ENCODE data around the gene LRP2.

LRP2 gene

GRCh38 chr2:169363560-169364150 lies 1.3 kb upstream of the LRP2 start:
- TF ChIP-seq, protein P1, sequence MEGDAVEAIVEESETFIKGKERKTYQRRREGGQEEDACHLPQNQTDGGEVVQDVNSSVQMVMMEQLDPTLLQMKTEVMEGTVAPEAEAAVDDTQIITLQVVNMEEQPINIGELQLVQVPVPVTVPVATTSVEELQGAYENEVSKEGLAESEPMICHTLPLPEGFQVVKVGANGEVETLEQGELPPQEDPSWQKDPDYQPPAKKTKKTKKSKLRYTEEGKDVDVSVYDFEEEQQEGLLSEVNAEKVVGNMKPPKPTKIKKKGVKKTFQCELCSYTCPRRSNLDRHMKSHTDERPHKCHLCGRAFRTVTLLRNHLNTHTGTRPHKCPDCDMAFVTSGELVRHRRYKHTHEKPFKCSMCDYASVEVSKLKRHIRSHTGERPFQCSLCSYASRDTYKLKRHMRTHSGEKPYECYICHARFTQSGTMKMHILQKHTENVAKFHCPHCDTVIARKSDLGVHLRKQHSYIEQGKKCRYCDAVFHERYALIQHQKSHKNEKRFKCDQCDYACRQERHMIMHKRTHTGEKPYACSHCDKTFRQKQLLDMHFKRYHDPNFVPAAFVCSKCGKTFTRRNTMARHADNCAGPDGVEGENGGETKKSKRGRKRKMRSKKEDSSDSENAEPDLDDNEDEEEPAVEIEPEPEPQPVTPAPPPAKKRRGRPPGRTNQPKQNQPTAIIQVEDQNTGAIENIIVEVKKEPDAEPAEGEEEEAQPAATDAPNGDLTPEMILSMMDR (IDR thresholded peaks at IDR 0.05; ENCODE audit: control extremely low read depth, extremely low read depth, low read depth, missing control alignments) = peak; percentile 4
- DNase-seq (ENCODE audit: extremely low spot score) = peak; percentile 60
- ChIA-PET POLR2A (no interaction called here), CTCF (no interaction called here)

DNA sequence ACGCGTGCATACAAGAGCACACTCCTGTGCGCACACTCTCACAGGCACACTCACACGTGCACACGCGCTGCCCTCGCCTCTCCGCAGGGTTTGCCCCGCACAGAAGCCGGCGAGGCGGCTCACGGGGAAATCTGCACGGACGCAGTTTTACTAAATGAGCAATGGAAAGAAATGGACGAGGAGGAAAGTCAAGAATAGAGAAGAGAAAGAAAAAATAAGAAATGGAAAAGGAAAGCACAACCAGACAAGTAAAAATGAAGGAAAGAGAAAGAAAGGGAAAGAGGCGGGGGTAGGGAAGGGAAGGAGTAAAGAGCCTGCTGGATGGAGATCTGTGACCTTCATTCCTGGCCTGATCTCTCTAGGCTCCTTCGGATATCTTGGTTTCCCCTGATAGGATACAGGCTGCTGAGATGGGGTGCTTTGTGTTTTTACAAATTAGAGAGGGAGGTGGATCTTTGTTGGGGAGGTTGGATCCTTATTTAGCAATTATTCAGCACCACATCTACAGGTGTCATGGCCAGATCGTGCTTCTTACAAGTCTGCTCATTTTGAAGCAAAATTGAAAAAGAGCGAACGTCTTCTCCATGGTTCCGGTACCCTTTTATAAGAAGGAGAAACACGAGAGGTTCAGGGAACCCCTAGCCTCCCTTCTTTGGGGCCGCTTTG lies 693 bp upstream of the LRP2 start:
- peak; percentile 13 for DNase-seq (ENCODE audit: extremely low spot score)
- ChIA-PET POLR2A (no interaction called here), CTCF (no interaction called here)
- TF ChIP-seq, protein P1 (IDR thresholded peaks at IDR 0.05; ENCODE audit: control extremely low read depth, extremely low read depth, low read depth, missing control alignments) = no peak

GRCh38 chr2:169361706-169362117 lies 622 bp downstream of the LRP2 start:
- peak; percentile 33 for DNase-seq (ENCODE audit: extremely low spot score)
- ChIA-PET CTCF (no interaction called here), POLR2A (no interaction called here)
- TF ChIP-seq, protein P1 (IDR thresholded peaks at IDR 0.05; ENCODE audit: control extremely low read depth, extremely low read depth, low read depth, missing control alignments) = no peak

GRCh38 chr2:169360984-169361705 lies 1.2 kb downstream of the LRP2 start:
- TF ChIP-seq, protein P1 (IDR thresholded peaks at IDR 0.05; ENCODE audit: control extremely low read depth, extremely low read depth, low read depth, missing control alignments) = no peak
- no peak for DNase-seq (ENCODE audit: extremely low spot score)
- POLR2A ChIA-PET = no interaction called here
- CTCF ChIA-PET = interaction anchor here (0.9 kb wide), 1 partner anchor 229 kb away, joined by 3 read pairs; no protein-coding TSS in a partner anchor

- ChIA-PET POLR2A (no interaction called here), CTCF (interaction anchor here (1.5 kb wide), 1 partner anchor 14 kb away, joined by 3 read pairs; no protein-coding TSS in a partner anchor)
- no peak for DNase-seq (ENCODE audit: extremely low spot score)
- TF ChIP-seq, protein P1 (IDR thresholded peaks at IDR 0.05; ENCODE audit: control extremely low read depth, extremely low read depth, low read depth, missing control alignments) = no peak
Observed at GRCh38 chr2:169358016-169358415, 4.3 kb downstream of the LRP2 start.

DNA sequence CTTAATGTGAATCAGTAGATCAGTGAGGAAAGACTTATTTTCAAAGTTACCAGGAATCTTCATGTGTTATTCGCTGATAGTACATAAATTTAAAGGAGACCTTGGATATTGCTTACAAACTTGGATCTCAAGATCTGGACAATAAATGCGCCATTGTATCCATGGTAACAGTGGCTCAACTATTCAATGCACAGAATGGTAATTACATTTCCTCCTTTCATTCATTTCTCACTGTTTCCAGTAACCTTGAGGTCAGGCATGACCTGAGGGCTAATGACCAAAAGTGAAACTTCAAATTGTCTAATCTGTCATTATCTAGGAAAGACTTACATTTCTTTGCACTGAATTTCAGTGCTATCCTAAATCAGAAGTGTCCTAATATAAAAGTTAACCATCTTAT lies 8.1 kb downstream of the LRP2 start:
- CTCF ChIA-PET = no interaction called here
- peak; percentile 18 for DNase-seq (ENCODE audit: extremely low spot score)
- POLR2A ChIA-PET = no interaction called here
- TF ChIP-seq, protein P1 (IDR thresholded peaks at IDR 0.05; ENCODE audit: control extremely low read depth, extremely low read depth, low read depth, missing control alignments) = no peak
